ENCODE data around the gene SLC3A2.
"Not testable (repeated sequence)": the region's sequence is repeated elsewhere in the genome, so short reads cannot be mapped to it uniquely, and the experiment has no call there.

The SLC3A2 gene

GRCh38 chr11:62930666-62931065, 50.0 kb downstream of the SLC3A2 start:
- no peak for DNase-seq (ENCODE audit: low read depth in 2 of 2)

GRCh38 chr11:62931499-62932278, 51.0 kb downstream of the SLC3A2 start:
- DNase-seq (ENCODE audit: low read depth in 2 of 2): no peak

- no peak for DNase-seq (ENCODE audit: low read depth in 2 of 2)
Observed at GRCh38 chr11:62933285-62933684, 52.6 kb downstream of the SLC3A2 start.

GRCh38 chr11:62933750-62934495, 53.2 kb downstream of the SLC3A2 start:
- no peak for DNase-seq (ENCODE audit: low read depth in 2 of 2)

- no peak for DNase-seq (ENCODE audit: low read depth in 2 of 2)
Observed at GRCh38 chr11:62934496-62934785, 53.7 kb downstream of the SLC3A2 start.

GRCh38 chr11:62937528-62937927, 56.8 kb downstream of the SLC3A2 start:
- not testable (repeated sequence) for DNase-seq (ENCODE audit: low read depth in 2 of 2)
